IPS-18a (cell line): ENCODE measurements around the gene FRMD4A.

Source experiments
- H3K27ac ChIP-seq: one replicate; pipeline ENCODE4 v1.5.1; 2013; ENCODE audit warnings: low read length
- H3K27me3 ChIP-seq: one replicate; pipeline ENCODE4 v1.6.1; 2013; ENCODE audit warnings: mild to moderate bottlenecking, low read length; ENCODE audit not compliant: control insufficient read depth, insufficient read depth
- H3K36me3 ChIP-seq: one replicate; pipeline ENCODE4 v1.6.1; 2013; ENCODE audit warnings: low read depth, low read length; ENCODE audit not compliant: control insufficient read depth
- H3K4me1 ChIP-seq: one replicate; pipeline ENCODE4 v1.6.1; 2013; ENCODE audit warnings: low read depth, low read length; ENCODE audit not compliant: control insufficient read depth
- H3K4me3 ChIP-seq: one replicate; pipeline ENCODE4 v1.5.1; 2013; ENCODE audit warnings: low read length
- H3K9ac ChIP-seq: one replicate; pipeline ENCODE4 v1.6.1; 2013; ENCODE audit warnings: mild to moderate bottlenecking, low read length, moderate library complexity
- H3K9me3 ChIP-seq: one replicate; pipeline ENCODE4 v1.6.1; 2013; ENCODE audit warnings: low read depth, low read length; ENCODE audit not compliant: control insufficient read depth

The FRMD4A gene

GRCh38 chr10:13809427-13809826 lies 521.3 kb downstream of the FRMD4A start:
- H3K4me3 ChIP-seq = peak overlapping the region; percentile 31

DNA sequence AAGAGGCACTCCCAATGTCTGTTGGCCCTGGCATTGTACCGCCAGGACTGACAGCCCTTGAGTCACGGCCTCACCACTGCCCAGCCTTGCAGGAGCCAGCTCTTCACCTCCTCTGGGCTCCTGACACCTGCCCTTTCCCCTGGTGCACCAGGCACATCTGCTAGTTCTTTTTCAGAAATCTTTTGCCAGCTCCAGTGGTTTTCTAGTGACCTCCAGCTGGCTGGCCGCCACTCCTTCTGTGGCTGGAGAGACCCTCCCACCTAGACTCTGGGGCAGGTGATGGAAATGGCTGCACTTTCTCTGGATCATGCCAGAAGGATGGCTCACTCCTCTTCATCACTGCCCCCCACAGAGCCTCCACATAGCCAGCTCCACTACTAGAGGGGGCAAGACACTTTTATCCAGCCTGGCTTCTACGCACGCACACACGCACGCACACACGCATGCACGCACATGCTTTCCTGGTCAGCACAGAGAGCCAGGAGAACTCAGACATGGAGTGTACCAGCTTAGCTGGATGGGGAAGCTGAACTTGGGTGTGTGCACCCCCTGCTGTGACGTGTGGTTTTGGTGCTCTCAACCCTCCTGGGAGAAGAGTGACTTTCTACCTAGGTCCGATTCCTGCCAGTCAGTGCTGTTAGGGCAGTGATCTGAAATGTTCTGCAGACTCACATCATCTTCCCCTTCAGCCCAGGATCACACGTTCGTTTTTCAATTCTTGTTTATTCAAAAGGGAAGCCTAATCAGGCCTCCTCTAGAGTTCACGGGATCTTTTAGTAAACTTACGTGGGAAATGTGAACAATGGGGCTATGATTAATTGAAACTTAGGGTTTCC lies 522.0 kb downstream of the FRMD4A start:
- no peak overlapping the region for H3K9ac ChIP-seq
- no peak overlapping the region for H3K4me3 ChIP-seq
- H3K9me3 ChIP-seq = no peaks in the 10 kb centered on the region
- H3K27me3 ChIP-seq = no peaks in the 10 kb centered on the region
- H3K36me3 ChIP-seq = no peaks in the 10 kb centered on the region
- H3K27ac ChIP-seq = no peak overlapping the region
- peaks cover 18% of the 10 kb centered on the region for H3K4me1 ChIP-seq

More at GRCh38 chr10:13809427-13809826, 521.3 kb downstream of the FRMD4A start:
- no peak overlapping the region for H3K9ac ChIP-seq
- no peaks in the 10 kb centered on the region for H3K36me3 ChIP-seq
- no peaks in the 10 kb centered on the region for H3K27me3 ChIP-seq
- H3K27ac ChIP-seq = no peak overlapping the region
- H3K4me1 ChIP-seq = peaks cover 13% of the 10 kb centered on the region
- no peaks in the 10 kb centered on the region for H3K9me3 ChIP-seq

GRCh38 chr10:13806419-13806818 lies 524.3 kb downstream of the FRMD4A start:
- no peaks in the 10 kb centered on the region for H3K36me3 ChIP-seq
- no peak overlapping the region for H3K4me3 ChIP-seq
- no peaks in the 10 kb centered on the region for H3K27me3 ChIP-seq
- H3K4me1 ChIP-seq = peaks cover 20% of the 10 kb centered on the region
- H3K9me3 ChIP-seq = no peaks in the 10 kb centered on the region
- no peak overlapping the region for H3K9ac ChIP-seq
- no peak overlapping the region for H3K27ac ChIP-seq

GRCh38 chr10:13803566-13804554 lies 526.9 kb downstream of the FRMD4A start:
- Histone ChIP-seq H3K27ac (no peak overlapping the region), H3K4me1 (peaks cover 7% of the 10 kb centered on the region), H3K9me3 (no peaks in the 10 kb centered on the region), H3K4me3 (no peak overlapping the region), H3K9ac (no peak overlapping the region), H3K36me3 (no peaks in the 10 kb centered on the region), H3K27me3 (no peaks in the 10 kb centered on the region)

DNA sequence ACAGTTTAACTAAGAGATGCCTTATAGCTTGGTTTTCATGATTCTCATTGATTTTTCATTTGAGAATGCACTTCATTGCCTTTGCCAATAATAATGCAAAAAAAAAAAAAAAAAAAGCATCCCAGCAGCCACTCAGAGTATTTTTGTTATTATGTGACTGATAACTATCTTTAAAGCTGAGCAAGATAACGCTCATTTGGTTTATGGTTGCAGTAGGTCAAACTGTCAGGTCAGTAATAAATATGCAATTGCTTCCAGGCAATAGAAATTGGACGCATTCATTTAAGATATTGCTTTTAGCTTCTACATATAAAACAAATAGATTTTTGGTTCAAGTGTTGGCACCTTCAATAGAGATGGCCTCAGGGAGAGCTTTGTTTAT lies 528.8 kb downstream of the FRMD4A start:
- H3K27me3 ChIP-seq = no peaks in the 10 kb centered on the region
- no peak overlapping the region for H3K4me3 ChIP-seq

DNA sequence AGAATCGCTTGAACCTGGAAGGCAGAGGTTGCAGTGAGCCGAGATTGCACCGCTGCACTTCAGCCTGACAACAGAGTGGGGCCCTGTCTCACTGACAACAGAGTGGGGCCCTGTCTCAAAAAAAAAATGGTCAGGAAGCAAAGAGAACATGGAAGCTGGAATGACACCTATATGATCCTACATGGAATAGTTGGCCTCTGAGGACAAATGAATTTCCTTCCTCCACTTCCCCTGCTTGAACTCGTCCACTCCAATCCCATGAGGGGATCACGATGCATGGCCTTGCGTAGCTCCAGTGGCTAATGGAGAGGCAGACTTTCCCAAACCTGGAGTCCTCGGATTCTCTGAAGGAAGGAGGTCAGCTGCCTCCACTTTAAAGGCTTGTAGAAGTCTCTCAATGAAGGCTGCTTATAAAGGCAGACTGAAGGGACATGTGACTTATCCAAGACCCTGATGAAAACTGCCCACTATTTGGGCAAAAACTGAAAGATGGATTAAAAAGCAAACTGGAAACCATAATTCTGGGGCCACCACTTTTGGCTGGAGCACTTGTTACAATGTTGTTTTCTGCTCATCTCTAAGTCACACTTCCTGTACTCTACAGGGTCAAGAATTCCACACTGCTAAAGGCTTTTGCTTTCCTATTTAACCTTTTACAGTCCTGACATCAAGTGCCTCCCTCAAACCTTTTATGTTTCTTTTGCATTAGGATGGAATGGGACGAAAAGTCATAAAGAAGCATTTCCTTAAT lies 529.4 kb downstream of the FRMD4A start:
- Histone ChIP-seq H3K9me3 (no peaks in the 10 kb centered on the region), H3K4me1 (peaks cover 7% of the 10 kb centered on the region), H3K27me3 (no peaks in the 10 kb centered on the region), H3K9ac (no peak overlapping the region), H3K27ac (no peak overlapping the region), H3K36me3 (no peaks in the 10 kb centered on the region), H3K4me3 (no peak overlapping the region)

More for the DNA sequence above, 528.8 kb downstream of the FRMD4A start:
- H3K9me3 ChIP-seq = no peaks in the 10 kb centered on the region
- H3K27ac ChIP-seq = no peak overlapping the region
- H3K9ac ChIP-seq = no peak overlapping the region
- peaks cover 7% of the 10 kb centered on the region for H3K4me1 ChIP-seq
- H3K36me3 ChIP-seq = no peaks in the 10 kb centered on the region

DNA sequence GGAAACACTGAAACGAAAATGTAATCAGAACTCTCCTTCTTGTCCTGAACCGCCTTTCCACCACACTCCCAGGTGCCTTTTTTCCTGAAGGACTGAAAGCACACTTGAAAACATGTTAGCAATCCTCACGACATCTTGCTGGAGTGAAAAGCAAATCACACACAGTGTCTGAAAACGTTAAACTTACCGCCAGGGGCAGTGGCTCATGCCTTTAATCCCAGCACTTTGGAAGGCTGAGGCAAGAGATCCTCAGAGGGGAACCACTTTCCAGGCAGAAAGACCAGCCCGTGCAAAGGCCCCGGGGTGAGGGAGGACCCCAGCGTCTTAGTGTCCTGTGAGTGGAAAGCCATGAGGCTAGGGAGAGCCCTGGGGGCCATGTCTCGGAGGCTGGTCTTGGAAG lies 533.6 kb downstream of the FRMD4A start:
- Histone ChIP-seq H3K9me3 (no peaks in the 10 kb centered on the region), H3K36me3 (no peaks in the 10 kb centered on the region), H3K4me1 (peaks cover 10% of the 10 kb centered on the region), H3K27me3 (no peaks in the 10 kb centered on the region), H3K27ac (no peak overlapping the region), H3K4me3 (no peak overlapping the region), H3K9ac (no peak overlapping the region)

DNA sequence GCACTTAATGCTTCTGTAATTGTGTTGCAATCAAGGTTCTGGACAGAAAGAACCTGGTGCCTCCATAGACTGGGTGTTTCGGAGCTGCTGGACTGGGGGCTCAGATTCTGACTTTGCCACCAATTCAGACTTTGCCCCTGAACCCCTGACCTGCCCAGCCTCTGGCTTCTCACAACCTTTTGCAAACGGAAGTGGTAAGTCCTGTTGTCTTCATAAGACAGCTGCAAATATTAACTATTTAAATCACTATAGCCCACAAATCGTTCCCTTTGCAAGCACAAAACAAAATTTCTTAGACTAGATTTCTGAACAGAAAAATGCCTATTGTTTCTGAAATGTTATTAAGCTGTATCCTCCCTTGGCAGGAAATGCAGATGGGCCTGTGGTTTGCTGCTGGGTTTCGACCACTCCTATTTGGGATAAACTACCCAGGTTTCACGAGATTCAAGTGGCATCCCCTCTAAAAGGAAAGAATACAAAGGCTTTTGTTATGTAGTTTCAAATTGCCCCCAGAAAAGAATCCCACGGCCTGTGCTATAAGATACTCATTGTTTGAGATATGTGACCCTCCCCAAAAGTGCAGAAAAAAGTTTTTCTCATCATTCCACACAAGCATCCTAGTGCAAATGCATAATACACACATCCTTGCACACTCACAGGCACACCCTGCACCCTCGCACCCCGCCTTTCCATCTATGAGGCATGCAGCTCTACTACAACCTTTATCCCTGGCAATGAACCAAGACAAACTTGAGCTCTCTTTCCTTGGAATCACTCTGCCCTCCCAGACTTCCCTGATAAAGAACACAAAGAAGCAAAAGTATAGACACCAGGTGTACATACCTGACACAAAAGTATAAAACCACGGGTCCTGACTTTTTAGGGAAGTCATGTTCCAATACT lies 534.8 kb downstream of the FRMD4A start:
- Histone ChIP-seq H3K9me3 (no peaks in the 10 kb centered on the region), H3K9ac (no peak overlapping the region), H3K27ac (no peak overlapping the region), H3K4me1 (peaks cover 10% of the 10 kb centered on the region), H3K4me3 (no peak overlapping the region), H3K27me3 (no peaks in the 10 kb centered on the region), H3K36me3 (peaks cover 4% of the 10 kb centered on the region)

DNA sequence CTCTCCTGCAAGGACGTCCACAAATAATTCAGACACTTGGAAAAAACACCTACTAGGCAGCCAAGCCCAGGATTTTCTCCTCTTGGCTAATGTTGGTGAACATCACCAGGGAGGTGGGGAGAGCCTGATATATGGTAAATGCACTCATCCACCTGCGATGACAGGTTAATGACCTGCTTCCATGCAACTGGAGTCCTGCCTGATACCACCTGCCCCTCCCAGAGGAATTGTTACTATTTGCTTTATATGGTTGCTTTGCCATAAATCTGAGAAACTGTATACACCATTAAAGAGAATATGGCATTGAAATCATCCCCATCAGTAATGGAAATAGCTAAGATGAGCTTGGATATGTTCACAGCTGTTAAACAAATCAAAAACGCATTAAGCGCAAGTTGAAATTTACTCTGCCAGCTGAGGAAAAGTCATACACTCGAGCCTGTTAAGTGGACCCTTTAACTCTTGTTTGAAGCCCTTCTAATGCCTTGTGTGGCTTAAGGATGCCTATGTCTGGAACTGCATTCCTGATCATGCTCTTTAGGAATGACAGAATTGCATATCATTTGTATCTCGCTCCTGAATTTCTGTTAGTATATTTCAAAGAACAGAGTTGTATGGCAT lies 535.6 kb downstream of the FRMD4A start:
- H3K27me3 ChIP-seq = no peaks in the 10 kb centered on the region
- H3K27ac ChIP-seq = no peak overlapping the region
- no peak overlapping the region for H3K4me3 ChIP-seq
- no peak overlapping the region for H3K9ac ChIP-seq
- no peaks in the 10 kb centered on the region for H3K9me3 ChIP-seq
- peaks cover 4% of the 10 kb centered on the region for H3K36me3 ChIP-seq
- H3K4me1 ChIP-seq = peaks cover 10% of the 10 kb centered on the region

DNA sequence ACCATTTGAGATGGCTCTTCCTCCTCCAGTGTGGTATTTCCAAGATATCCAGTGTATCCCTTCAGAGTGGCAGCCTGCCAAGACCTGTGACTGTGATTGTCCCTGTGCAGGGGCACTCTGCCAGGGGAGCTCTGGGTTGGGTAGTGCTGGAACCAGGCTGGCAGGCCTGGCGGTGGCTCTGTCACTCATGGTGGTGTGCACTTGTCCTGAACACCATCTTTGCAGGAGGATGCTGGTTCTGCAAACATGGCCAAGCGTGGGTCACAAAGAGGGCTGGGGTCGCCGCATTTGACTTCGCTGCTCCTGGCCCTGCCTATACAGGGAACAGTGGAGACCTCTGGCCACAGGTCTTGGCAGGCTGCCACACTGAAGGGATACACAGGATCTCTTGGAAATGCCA lies 538.7 kb downstream of the FRMD4A start:
- peaks cover 4% of the 10 kb centered on the region for H3K36me3 ChIP-seq
- H3K27me3 ChIP-seq = no peaks in the 10 kb centered on the region
- no peak overlapping the region for H3K9ac ChIP-seq
- H3K9me3 ChIP-seq = no peaks in the 10 kb centered on the region
- H3K4me1 ChIP-seq = peaks cover 14% of the 10 kb centered on the region
- no peak overlapping the region for H3K4me3 ChIP-seq
- H3K27ac ChIP-seq = no peak overlapping the region
